H7 (cell line): Measurements from ENCODE around the gene PLGRKT. TPM values are rescaled to one million over a fixed set of nuclear protein-coding genes. Genes with fewer than 3 reads are reported as not detected.
A peak's percentile ranks its signal among the peaks of the same experiment; 100 is the strongest.
"Not testable (repeated sequence)": the region's sequence is repeated elsewhere in the genome, so short reads cannot be mapped to it uniquely, and the experiment has no call there.

Source experiments
- DNase-seq: peaks from one replicate; pipeline ENCODE4 v3.0.0; 2012
- H3K27me3 ChIP-seq: 2 replicates; pipeline ENCODE4 v1.6.0; 2011; ENCODE audit warnings: mild to moderate bottlenecking, low read length; ENCODE audit not compliant: control insufficient read depth, insufficient read depth
- H3K36me3 ChIP-seq: replicated peaks from 2 replicates; pipeline ENCODE4 v1.5.1; 2011; ENCODE audit warnings: low read length; ENCODE audit not compliant: control insufficient read depth, insufficient read depth
- H3K4me3 ChIP-seq: 2 replicates; pipeline ENCODE4 v1.5.1; 2011; ENCODE audit warnings: low read depth, mild to moderate bottlenecking, control low read depth, low read length, moderate library complexity; ENCODE audit not compliant: insufficient read depth
- total RNA-seq: library from RNA; depleted of rRNA; stranded (reverse); fragments of >200 nt; shearing (Covaris generic); gene quantifications from 2 replicates; pipeline ENCODE4 v1.2.3, GENCODE V29; 2014

PLGRKT gene
- total RNA-seq, 1 experiment from 2014 or later, result 28.2 TPM

DNA sequence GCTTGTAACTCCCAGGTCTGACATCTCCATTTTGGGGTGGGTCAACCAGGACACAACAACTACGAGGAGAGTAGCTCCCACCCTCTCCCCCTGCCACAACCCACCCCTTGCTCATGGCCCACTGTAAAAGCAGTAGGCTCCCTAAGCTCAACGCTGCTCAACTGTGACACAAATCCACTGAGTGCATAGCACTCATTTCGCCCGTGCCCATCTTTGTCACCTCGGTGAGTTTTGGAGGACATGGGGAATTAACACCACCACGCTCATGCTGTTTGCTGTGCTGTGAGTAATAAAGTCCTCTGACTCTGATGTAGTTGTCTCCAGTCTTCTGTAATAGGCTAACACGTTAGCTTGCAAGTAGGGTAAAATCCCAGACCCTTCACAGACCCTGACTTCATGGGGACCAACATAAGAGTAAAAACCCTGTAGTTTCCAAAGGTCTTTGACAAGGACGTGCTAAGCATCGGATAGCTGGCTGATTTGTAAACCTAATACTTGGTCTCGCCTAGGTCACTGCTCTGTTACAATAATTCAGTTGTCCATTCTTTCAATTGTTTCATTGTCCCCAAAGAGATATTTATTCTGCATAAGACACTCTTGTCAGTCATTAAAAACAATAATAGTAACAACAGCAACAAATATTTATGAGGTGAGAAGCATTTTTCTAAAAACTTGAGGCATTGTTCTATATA, 7.7 kb downstream of the PLGRKT start:
- H3K36me3 ChIP-seq, result no peaks in the 10 kb centered on the region

DNA sequence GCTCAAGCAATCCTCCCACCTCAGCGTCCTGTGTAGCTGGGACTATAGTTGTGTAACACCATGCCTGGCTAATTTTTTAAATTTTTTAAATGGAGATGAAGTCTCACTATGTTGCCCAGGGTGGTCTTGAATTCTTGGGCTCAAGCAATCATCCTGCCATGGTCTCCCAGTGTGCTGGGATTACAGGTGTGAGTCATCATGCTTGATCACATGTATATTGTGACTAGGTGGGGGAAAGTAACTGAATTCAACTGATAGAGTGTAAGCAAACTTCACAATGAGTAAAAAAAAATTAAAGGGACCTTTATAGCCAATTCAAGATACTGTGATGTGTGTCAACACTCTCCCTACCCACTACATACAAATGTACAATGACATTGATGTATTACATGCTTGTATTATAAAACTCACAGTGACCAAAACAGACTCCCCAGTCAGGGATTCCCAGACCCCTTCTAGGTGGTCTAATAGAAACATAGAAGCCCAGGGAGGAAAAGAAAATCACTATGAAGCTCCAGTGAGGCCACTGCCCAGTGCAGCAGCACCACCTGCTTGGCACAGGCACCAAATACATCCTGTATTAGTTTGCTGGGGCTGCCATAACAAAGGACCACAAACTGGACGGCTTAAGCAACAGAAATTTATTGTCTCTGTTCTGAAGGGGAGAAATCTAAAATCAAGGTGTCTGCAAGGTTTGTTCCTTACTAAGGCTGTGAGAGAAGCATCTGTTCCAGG, 8.8 kb downstream of the PLGRKT start:
- H3K27me3 ChIP-seq, result no peaks in the 10 kb centered on the region
- no peak overlapping the region for H3K4me3 ChIP-seq
- H3K36me3 ChIP-seq, result no peaks in the 10 kb centered on the region
- no peak for DNase-seq

More for the DNA sequence above, 7.7 kb downstream of the PLGRKT start:
- H3K4me3 ChIP-seq, result no peak overlapping the region
- no peak for DNase-seq
- no peaks in the 10 kb centered on the region for H3K27me3 ChIP-seq

DNA sequence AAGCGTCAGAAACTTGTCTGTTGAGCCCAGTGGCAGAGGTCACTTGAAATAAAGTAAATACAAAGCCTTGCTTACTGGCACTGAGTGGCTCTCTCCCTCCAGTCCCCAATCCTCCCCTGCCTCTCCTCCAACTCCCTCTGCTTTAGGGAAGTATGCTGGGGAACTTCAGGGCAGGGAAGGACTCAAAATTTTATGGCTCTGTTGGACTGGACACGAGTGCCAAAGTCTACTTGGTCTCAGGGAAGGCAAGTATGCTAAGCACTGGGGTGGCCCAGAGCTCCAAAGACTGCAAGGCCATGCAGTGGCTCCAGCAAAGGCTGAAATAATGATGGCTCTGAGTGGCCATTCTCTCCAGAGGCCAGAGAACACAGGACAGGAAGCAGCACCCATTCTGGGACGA, 9.6 kb downstream of the PLGRKT start:
- DNase-seq, result no peak
- Histone ChIP-seq H3K36me3 (no peaks in the 10 kb centered on the region), H3K4me3 (no peak overlapping the region), H3K27me3 (no peaks in the 10 kb centered on the region)

DNA sequence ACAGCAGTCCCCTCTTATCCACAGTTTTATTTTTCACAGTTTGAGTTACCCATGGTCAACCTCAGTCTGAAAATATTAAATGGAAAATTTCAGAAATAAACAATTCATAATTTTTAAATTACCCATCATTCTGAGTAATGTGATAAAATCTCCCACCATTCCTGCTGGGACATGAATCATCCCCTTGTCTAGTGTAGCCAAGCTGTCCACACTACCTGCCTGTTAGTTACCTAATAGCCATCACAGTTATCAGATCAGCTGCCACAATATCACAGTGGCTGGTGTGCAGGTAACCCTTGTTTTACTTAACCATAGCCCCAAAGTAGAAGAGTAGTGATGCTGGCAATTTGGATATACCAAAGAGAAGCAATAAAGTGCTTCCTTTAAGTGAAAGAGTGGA, 10.7 kb downstream of the PLGRKT start:
- Histone ChIP-seq H3K36me3 (no peaks in the 10 kb centered on the region), H3K27me3 (no peaks in the 10 kb centered on the region; the same call in 1 of the 2 replicates), H3K4me3 (no peak overlapping the region)
- DNase-seq, result no peak

DNA sequence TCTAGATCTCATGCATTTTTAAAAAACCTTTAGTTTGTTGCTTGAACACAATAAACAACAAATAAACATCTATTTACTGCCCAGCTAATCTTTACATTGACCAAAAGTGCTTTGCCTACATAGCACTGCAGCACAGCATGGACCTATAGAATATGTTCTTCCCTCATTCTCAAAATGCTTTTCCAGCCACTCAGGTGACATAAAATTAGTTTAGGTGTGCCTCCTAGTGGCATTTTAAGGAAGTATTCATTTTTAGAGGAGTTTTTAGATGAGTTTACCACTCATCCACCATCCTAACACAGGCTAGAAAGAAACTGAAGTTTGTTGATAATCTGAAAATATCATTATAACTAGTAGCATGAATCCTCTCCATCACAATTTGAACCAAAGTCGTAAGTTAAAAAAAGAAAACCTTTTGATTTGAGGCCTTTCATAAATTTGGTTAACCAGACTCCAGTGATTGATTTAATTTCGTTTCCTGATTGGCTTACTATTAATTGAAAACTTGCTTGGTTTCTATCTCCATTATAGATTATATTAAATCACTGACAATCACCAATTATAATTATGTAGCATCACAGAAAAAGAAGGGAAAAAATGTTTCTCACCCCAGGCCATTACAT, 12.6 kb downstream of the PLGRKT start:
- Histone ChIP-seq H3K4me3 (no peak overlapping the region), H3K36me3 (no peaks in the 10 kb centered on the region), H3K27me3 (no peaks in the 10 kb centered on the region; the same call in 1 of the 2 replicates)
- DNase-seq, result peak; percentile 24

DNA sequence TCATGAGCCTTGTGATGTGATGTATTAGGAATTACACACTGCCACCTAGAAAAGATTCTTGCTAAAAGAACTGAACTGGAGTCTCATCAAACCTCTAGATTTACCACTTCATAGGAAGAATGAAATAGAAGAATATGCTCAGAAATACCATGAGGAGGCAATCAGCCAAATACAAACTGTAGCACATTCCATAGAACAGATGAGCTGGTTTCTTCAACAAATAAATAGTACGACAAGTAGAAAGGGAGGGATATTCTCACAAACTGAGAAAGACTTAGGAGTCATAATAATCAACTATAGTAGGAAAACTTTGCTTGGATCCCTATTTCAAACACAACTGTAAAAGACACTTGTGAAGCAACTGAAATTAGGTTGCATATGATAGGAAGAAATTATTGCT, 15.4 kb downstream of the PLGRKT start:
- H3K4me3 ChIP-seq, result no peak overlapping the region
- no peak for DNase-seq
- H3K27me3 ChIP-seq, result no peaks in the 10 kb centered on the region; the same call in 1 of the 2 replicates
- no peaks in the 10 kb centered on the region for H3K36me3 ChIP-seq

DNA sequence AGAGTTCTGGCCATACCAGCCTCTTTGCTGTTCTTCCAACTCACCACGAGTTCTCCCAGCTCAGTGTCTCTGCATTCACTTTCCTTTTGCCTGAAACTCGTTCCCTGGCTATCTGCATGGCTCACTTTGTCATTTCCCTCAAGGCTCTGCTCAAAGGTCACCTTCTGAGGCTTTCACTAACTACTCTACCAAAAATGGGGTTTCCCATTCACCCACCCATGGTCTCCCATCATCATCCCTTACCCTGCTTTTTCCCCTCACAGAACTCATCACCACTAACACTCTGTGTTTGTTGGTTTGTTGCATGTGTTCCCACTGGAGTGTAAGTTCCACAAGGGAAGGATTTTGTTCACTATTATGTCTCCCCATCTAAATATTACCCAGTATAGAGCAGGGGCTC, 16.6 kb downstream of the PLGRKT start:
- Histone ChIP-seq H3K27me3 (no peaks in the 10 kb centered on the region; the same call in 1 of the 2 replicates), H3K4me3 (no peak overlapping the region), H3K36me3 (no peaks in the 10 kb centered on the region)
- no peak for DNase-seq

DNA sequence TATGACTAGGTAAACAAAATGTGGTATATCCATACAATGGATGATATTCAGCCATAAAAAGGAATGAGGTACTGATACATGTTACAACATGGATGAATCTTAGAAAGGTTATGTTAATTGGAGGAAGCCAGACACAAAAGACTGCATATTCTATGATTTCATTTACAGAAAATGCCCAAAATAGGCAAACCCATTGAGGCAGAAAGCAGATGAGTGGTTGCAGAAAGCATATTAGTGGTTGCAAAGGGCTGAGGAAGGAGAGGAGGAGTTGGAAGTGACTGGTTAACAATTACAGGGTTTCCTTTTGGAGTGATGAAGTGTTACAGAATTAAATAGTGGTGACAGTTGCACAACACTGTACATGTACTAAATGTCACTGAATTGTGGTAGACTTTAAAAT, 17.7 kb downstream of the PLGRKT start:
- Histone ChIP-seq H3K27me3 (no peaks in the 10 kb centered on the region; the same call in 1 of the 2 replicates), H3K4me3 (no peak overlapping the region), H3K36me3 (no peaks in the 10 kb centered on the region)
- no peak for DNase-seq

DNA sequence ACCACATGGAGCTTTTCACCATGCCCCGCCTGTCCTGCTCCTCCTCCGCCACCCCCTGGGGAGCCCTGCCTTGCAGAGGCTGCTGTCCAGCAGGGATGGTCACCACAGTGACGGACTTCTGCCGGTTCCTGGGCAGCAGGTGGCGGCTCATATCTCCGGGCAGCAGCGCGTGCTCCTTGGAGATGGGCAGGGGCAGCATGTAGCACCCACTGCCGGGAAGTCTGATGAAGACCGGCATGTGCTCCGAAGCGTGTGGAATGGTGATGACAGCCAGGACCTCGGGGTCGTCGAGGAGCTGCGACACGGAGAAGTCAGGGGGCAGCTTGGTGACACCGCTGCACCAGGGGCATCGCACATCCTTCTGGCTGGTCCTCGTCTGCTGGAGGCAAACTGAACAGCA, 19.2 kb downstream of the PLGRKT start:
- DNase-seq, result no peak
- Histone ChIP-seq H3K4me3 (no peak overlapping the region), H3K27me3 (no peaks in the 10 kb centered on the region; the same call in 1 of the 2 replicates), H3K36me3 (no peaks in the 10 kb centered on the region)

DNA sequence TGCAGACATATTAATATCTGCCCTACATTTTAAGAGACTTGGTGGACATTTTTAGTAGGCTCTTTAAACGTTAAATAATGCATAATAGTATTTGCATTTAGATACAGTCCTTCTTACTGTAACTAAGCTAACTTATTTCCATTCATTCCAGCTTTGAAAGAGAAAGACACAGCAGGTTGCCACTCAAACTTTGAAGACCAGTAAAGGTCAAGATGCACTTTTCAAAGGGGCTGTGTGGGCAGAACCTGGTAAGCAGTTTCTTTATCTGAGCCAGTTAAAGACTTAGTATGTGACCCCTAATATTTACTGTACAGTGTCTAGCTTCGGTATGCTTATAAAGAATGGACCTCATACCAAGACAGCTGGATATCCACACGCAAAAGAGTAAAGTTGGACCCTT, 20.8 kb downstream of the PLGRKT start:
- no peak for DNase-seq
- Histone ChIP-seq H3K4me3 (no peak overlapping the region), H3K36me3 (no peaks in the 10 kb centered on the region), H3K27me3 (no peaks in the 10 kb centered on the region)

DNA sequence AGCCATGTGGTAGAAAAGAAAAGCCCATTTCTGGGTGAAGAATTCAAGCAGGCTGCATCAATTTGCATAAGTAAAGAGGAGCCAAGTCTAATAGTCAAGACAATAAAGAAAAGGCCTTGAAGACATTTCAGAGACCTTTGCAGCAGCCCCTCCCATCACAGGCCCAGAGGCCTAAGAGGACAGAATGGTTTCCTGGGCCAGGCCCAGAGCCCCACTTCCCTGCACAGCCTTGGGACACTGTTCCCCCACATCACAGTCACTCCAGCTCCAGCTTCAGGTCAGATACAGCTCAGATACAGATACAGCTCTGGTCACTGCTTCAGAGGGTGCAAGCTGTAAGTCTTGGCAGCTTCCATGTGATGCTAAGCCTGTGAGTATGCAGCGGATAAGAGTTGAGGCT, 29.1 kb downstream of the PLGRKT start:
- DNase-seq, result no peak
- no peaks in the 10 kb centered on the region for H3K36me3 ChIP-seq
- no peak overlapping the region for H3K4me3 ChIP-seq
- H3K27me3 ChIP-seq, result no peaks in the 10 kb centered on the region

DNA sequence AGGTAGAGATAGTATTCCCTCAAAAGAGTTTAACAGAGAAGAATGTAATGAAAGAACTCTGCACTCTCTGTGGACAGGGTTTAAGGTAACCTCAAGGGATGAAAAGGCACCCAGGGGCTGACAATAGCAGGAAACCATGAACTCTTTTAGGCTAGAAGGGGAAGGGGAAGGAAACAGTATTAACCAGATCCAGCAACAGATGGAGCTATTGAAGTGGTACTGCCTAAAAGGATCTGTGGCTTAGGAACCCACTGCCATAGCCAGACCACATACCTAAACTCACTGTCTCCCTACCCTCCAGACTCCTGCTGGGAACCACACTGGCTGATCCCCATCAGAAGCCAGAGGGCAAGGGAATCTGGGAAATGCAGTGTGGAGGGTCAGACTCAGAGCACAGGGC, 35.5 kb downstream of the PLGRKT start:
- H3K4me3 ChIP-seq, result no peak overlapping the region
- DNase-seq, result no peak
- no peaks in the 10 kb centered on the region for H3K27me3 ChIP-seq
- no peaks in the 10 kb centered on the region for H3K36me3 ChIP-seq

DNA sequence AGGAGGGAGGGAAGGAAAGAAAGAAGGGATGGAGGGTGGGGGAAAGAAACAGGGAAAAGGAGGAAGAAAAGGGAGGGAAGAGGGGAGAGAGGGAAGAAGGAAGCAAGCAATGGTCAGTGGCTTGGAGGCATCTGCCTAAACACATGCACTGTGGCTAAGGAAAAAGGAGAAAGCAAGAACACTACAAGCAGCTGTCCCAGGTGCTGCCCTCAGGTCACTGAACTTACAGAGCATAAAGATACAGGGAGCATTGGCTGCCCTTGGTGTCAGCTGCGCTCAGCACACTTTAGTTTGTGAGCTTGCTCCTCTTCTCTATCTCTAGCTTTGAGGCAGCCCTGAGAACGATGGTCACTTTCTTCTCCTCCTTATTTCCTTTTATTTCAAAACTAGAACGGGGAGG, 40.2 kb downstream of the PLGRKT start:
- H3K27me3 ChIP-seq, DNase-seq, H3K4me3 ChIP-seq, H3K36me3 ChIP-seq: not testable (repeated sequence)

DNA sequence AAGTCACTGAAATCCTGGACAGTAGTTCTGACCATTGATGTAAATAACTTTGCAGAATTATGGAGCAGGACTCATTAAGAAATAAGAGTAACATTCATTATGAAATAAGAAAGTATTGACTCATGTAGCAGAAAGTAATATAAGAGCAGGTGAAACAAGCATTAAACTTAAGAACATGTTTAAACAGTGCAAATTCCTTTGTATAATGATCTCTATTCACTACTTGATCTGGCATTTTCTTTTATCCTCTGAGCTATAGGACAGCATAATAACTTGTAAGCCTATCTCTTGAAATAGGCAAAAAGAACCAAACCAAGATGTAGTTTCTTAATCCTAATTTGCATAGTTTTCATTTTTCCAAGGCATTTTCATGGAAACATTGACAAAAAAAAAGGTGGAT, 42.3 kb downstream of the PLGRKT start:
- H3K27me3 ChIP-seq, result no peaks in the 10 kb centered on the region
- H3K36me3 ChIP-seq, result no peaks in the 10 kb centered on the region
- no peak for DNase-seq
- H3K4me3 ChIP-seq, result no peak overlapping the region

DNA sequence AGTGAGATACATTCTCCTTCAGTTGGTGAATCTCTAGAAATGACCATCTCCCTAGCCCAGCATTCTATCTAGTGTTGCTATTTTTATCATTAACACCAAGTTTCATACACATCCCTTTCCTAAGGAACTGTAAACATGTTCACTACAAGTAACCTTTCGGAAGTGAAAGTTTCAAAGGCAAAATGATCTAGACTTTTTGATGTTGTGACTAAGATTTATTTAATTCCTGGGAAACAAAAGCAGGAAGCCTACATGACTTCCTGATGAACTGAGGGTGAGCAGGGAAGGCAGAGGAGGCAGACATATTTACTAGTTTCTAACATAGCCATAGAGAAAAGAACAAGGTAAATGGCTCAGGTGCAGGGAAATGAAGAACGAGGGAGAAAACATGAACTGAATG, 43.7 kb downstream of the PLGRKT start:
- H3K27me3 ChIP-seq, H3K4me3 ChIP-seq, DNase-seq, H3K36me3 ChIP-seq: not testable (repeated sequence)
